WTC11 (cell line): Measurements from ENCODE around the gene RNF11.

Experiments used
- ATF1 ChIP-seq: sonication (generic); formaldehyde crosslinking; IDR thresholded peaks from 2 replicates; pipeline ENCODE4 v1.8.1; 2023; ENCODE audit warnings: mild to moderate bottlenecking, moderate library complexity, missing genetic modification reagents
- MYBL2 ChIP-seq: sonication (generic); formaldehyde crosslinking; IDR thresholded peaks from 2 replicates; pipeline ENCODE4 v1.8.1; 2023; ENCODE audit warnings: mild to moderate bottlenecking, moderate library complexity, missing genetic modification reagents
- SOX15 ChIP-seq: fragments of 250-450 bp; sonication (Bioruptor Pico); IDR thresholded peaks from 2 replicates; pipeline ENCODE4 v1.9.0; 2021; ENCODE audit warnings: mild to moderate bottlenecking
- TCF7 ChIP-seq: sonication (generic); formaldehyde crosslinking; IDR thresholded peaks from 2 replicates; pipeline ENCODE4 v1.8.0; 2022; ENCODE audit warnings: mild to moderate bottlenecking, low read depth, missing genetic modification reagents, moderate library complexity
- ZBTB21 ChIP-seq: sonication (generic); formaldehyde crosslinking; IDR thresholded peaks from 2 replicates; pipeline ENCODE4 v1.8.1; 2023; ENCODE audit warnings: mild to moderate bottlenecking, missing genetic modification reagents, borderline replicate concordance
- ZNF263 ChIP-seq: sonication (generic); formaldehyde crosslinking; IDR thresholded peaks from 2 replicates; pipeline ENCODE4 v1.8.1; 2022; ENCODE audit warnings: low read depth, mild to moderate bottlenecking, moderate library complexity, missing genetic modification reagents
- TF ChIP-seq, protein P1 (sequence below): fragments of 200-600 bp; IDR thresholded peaks from 2 replicates; pipeline ENCODE4 v1.8.0; 2022; ENCODE audit warnings: antibody characterized with exemption
- TF ChIP-seq, protein P2 (sequence below): sonication (generic); formaldehyde crosslinking; conservative IDR thresholded peaks from 2 replicates; pipeline ENCODE4 v1.8.1; 2023; ENCODE audit warnings: mild to moderate bottlenecking, low read depth, missing genetic modification reagents, moderate library complexity
- TF ChIP-seq, protein P3 (sequence below): sonication (generic); formaldehyde crosslinking; IDR thresholded peaks from 2 replicates; pipeline ENCODE4 v1.8.1; 2022; ENCODE audit warnings: mild to moderate bottlenecking, missing genetic modification reagents, moderate library complexity, borderline replicate concordance
- TF ChIP-seq, protein P4 (sequence below): sonication (generic); formaldehyde crosslinking; IDR thresholded peaks from 2 replicates; pipeline ENCODE4 v1.8.1; 2023; ENCODE audit warnings: mild to moderate bottlenecking, missing genetic modification reagents
- TF ChIP-seq, protein P5 (sequence below): sonication (generic); formaldehyde crosslinking; IDR thresholded peaks from 2 replicates; pipeline ENCODE4 v1.8.1; 2023; ENCODE audit warnings: mild to moderate bottlenecking, missing genetic modification reagents, moderate library complexity
- TF ChIP-seq, protein P6 (sequence below): sonication (generic); formaldehyde crosslinking; IDR thresholded peaks from 2 replicates; pipeline ENCODE4 v1.8.0; 2022; ENCODE audit warnings: mild to moderate bottlenecking, missing genetic modification reagents
- TF ChIP-seq, protein P7 (sequence below): sonication (generic); formaldehyde crosslinking; conservative IDR thresholded peaks from 2 replicates; pipeline ENCODE4 v1.8.1; 2022; ENCODE audit warnings: mild to moderate bottlenecking, missing genetic modification reagents

DNA sequence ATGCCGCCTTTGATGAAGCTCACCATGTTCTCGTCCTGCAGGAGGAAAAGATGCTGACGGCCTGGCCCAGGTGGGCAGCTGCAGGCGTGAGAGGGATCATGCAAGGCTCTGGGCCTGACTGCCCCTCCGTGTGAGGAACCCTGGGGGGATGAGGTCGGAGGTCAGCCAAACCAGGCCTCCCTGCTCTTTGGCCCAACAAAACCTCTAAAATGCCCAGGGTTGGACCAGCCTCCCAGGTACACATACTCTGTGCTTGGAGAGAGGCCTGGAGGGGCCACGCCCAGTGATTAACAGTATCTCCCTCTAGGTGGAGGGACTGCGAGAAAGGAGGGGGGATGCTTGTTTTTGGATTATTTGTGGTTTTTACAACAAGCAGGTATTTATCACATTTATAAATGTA, 73.2 kb downstream of the RNF11 start:
- TF ChIP-seq SOX15 (CRISPR knock-in tag): no peak
- TF ChIP-seq, protein P1, sequence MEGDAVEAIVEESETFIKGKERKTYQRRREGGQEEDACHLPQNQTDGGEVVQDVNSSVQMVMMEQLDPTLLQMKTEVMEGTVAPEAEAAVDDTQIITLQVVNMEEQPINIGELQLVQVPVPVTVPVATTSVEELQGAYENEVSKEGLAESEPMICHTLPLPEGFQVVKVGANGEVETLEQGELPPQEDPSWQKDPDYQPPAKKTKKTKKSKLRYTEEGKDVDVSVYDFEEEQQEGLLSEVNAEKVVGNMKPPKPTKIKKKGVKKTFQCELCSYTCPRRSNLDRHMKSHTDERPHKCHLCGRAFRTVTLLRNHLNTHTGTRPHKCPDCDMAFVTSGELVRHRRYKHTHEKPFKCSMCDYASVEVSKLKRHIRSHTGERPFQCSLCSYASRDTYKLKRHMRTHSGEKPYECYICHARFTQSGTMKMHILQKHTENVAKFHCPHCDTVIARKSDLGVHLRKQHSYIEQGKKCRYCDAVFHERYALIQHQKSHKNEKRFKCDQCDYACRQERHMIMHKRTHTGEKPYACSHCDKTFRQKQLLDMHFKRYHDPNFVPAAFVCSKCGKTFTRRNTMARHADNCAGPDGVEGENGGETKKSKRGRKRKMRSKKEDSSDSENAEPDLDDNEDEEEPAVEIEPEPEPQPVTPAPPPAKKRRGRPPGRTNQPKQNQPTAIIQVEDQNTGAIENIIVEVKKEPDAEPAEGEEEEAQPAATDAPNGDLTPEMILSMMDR: no peak
- TF ChIP-seq, protein P2, sequence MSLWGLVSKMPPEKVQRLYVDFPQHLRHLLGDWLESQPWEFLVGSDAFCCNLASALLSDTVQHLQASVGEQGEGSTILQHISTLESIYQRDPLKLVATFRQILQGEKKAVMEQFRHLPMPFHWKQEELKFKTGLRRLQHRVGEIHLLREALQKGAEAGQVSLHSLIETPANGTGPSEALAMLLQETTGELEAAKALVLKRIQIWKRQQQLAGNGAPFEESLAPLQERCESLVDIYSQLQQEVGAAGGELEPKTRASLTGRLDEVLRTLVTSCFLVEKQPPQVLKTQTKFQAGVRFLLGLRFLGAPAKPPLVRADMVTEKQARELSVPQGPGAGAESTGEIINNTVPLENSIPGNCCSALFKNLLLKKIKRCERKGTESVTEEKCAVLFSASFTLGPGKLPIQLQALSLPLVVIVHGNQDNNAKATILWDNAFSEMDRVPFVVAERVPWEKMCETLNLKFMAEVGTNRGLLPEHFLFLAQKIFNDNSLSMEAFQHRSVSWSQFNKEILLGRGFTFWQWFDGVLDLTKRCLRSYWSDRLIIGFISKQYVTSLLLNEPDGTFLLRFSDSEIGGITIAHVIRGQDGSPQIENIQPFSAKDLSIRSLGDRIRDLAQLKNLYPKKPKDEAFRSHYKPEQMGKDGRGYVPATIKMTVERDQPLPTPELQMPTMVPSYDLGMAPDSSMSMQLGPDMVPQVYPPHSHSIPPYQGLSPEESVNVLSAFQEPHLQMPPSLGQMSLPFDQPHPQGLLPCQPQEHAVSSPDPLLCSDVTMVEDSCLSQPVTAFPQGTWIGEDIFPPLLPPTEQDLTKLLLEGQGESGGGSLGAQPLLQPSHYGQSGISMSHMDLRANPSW (CRISPR knock-in tag): no peak
- TF ChIP-seq ZNF263: no peak
- TF ChIP-seq, protein P3, sequence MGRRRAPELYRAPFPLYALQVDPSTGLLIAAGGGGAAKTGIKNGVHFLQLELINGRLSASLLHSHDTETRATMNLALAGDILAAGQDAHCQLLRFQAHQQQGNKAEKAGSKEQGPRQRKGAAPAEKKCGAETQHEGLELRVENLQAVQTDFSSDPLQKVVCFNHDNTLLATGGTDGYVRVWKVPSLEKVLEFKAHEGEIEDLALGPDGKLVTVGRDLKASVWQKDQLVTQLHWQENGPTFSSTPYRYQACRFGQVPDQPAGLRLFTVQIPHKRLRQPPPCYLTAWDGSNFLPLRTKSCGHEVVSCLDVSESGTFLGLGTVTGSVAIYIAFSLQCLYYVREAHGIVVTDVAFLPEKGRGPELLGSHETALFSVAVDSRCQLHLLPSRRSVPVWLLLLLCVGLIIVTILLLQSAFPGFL: no peak
- TF ChIP-seq TCF7 (CRISPR knock-in tag): no peak
- TF ChIP-seq, protein P4, sequence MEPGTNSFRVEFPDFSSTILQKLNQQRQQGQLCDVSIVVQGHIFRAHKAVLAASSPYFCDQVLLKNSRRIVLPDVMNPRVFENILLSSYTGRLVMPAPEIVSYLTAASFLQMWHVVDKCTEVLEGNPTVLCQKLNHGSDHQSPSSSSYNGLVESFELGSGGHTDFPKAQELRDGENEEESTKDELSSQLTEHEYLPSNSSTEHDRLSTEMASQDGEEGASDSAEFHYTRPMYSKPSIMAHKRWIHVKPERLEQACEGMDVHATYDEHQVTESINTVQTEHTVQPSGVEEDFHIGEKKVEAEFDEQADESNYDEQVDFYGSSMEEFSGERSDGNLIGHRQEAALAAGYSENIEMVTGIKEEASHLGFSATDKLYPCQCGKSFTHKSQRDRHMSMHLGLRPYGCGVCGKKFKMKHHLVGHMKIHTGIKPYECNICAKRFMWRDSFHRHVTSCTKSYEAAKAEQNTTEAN (CRISPR knock-in tag): no peak
- TF ChIP-seq, protein P5, sequence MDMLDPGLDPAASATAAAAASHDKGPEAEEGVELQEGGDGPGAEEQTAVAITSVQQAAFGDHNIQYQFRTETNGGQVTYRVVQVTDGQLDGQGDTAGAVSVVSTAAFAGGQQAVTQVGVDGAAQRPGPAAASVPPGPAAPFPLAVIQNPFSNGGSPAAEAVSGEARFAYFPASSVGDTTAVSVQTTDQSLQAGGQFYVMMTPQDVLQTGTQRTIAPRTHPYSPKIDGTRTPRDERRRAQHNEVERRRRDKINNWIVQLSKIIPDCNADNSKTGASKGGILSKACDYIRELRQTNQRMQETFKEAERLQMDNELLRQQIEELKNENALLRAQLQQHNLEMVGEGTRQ (CRISPR knock-in tag): no peak
- TF ChIP-seq, protein P6, sequence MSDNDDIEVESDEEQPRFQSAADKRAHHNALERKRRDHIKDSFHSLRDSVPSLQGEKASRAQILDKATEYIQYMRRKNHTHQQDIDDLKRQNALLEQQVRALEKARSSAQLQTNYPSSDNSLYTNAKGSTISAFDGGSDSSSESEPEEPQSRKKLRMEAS (CRISPR knock-in tag): no peak
- no peak for TF ChIP-seq MYBL2
- TF ChIP-seq ZBTB21 (CRISPR knock-in tag): no peak
- TF ChIP-seq, protein P7, sequence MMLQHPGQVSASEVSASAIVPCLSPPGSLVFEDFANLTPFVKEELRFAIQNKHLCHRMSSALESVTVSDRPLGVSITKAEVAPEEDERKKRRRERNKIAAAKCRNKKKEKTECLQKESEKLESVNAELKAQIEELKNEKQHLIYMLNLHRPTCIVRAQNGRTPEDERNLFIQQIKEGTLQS (CRISPR knock-in tag): no peak
- TF ChIP-seq ATF1: no peak
